Forelimb muscle (tissue), 1 donor: ENCODE measurements around the gene ATP6V1G1. TPM values are rescaled to one million over a fixed set of nuclear protein-coding genes. Genes with fewer than 3 reads are reported as not detected.

Experiments
- DNase-seq: peaks from one replicate; pipeline ENCODE4 v3.0.0-alpha.2; 2013; ENCODE audit warnings: low read depth
- polyA plus RNA-seq: library from polyadenylated mRNA; unstranded; fragments of 120-200 nt; gene quantifications from one replicate; pipeline ENCODE4 v1.2.1, GENCODE V29; 2013; ENCODE audit not compliant: insufficient read length

ATP6V1G1 gene
- polyA plus RNA-seq, 1 donor = 84.0 TPM

DNA sequence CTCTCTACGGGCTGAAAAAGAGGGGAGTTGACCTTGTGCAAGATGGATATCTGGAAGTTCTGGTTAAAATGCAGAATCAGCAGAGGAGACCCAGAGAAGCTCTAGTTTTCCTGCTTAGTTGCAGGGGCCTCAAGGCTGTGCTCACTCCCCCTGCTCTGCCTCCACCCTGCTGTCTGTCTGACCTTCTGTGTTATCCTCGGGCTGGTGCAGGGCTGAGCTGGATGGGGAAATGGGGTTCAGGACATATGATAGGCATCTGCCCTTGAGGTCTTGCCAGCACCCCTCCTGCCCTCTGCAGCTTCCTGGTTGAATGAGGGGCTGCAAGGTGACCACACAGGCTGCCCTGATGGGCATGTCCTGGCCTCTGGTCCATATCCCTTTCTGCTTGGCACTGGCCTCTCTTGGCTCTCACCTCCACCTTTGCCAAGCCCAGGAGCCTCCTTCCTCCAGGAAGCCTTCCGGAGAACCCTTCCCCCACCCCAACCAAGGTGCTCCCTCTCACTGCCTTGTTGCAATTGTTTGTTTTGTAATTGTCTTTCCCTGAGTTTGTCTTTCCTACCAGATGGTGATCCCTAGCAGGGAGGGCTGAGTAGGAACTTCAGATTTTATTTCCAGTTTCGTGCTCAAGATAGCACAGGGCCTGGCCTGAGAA lies 24.8 kb downstream of the ATP6V1G1 start:
- DNase-seq = no peak

DNA sequence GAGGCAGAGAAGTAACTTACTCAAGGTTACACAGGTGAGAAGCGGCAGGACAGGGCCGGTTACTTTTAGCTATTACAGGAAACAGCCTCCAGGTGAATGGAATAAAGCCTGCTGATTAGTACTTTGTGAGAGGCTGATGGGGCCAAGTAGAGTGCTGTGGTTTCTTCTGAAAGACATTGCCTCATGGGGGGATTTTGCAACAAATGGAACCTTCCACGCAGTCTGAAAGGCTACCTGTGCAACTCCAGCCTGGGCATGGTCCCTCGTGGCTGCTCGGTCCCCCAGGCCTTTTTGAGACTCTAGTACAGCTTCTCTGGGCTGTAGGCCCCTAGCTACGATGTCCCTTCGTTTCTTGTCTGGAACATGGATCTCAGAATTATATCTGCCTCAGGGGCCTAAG lies 25.5 kb downstream of the ATP6V1G1 start:
- DNase-seq = no peak

DNA sequence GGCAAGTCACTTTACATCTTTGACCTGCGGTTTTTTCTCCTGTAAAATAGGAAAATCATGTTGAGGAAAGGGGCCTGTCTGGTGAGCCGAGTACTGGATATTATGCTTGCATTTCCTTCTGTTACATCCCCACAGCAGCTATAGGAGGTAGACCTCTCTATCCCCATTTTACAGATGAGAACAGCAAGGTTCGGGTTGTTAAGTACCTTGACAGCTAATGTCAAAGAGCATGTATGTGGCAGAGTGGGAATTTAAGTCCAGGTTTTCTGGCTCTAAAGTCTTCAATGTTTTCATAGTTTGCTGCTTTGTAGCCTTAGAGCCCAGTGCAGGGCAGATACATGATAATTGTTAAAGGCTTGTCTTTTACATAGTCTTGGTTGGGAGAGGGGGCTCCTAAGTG lies 26.4 kb downstream of the ATP6V1G1 start:
- no peak for DNase-seq

DNA sequence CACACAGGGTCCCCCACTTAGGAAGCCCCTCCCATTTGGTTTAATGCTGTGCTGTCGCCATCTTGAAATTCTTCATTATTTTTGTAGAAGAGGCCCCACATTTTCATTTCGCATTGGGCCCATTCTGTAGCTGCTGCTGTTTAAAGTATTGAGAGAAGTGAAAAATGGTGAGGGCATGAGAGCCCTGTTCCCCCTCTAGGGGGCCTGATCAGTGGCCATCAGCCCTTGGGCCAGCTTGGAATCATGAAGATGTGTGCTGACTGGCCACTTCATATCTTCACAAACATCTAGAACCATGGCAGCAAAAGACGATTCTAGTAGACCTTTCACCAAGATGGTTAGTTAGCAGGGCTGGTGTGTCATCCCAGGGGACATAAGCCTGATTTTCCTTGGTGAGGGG lies 26.8 kb downstream of the ATP6V1G1 start:
- DNase-seq = no peak

DNA sequence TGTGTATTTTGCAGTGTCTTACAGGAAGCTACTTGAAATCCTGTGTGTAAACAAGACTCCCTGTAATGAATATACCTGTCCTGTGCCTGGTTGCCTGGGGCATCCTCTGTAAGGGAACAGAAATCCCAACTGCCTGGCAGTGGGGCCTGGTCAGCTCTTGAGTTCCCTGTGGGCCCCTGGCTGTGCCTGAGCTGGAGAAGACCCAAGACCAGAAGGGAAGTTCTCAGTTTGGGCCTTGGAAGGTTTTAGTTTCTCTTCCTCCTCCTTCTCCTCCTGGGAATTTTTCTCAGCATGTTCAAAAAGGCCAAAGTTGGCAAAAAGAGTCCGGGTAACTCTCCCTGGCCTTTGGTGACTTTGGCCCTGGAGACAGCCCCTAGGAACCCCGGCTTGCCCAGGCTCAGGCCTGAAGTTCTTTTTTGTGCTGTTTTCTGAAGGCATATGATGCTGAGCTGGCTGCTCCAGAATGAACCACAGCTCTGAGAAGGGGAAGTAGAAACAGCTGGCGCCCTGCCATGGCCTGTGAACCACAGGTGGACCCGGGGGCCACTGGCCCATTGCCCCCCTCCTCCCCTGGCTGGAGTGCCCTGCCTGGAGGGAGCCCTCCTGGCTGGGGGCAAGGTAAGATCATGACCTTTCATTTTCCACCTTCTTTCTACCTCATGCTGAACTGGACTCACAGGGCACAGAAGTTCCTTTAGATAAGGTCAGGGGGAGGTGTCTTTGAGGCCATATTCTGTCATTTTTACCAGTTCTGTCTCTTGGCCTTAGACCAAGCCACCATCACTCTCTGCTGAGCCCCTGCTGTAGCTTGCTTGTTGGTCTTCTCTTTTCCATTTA lies 29.3 kb downstream of the ATP6V1G1 start:
- no peak for DNase-seq

DNA sequence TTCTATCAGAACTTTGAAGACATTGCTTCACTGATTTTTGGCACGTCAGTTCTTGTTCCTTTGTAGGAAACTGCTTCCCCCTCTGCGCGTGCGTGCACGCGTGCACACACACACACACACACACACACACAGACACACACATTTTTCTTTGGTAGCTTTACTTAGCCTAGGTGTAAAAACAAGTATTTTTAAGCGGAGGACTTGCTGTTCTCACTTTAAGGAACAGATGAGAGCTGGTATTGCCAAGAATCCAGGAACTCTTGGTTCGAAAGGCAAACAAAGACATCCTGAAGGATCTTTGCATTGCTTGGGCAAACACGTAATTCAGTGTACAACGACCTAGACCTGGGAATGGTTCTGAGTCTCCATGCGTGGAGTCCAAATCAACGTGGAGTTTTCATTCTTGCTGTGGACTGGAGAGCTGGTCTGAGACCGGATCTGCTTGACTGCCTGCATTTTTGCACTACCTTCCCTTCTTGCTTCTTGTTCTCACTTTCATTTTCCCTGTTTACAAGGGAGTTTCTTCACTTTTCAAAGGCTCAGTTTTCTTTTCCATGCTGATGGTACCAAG lies 31.7 kb downstream of the ATP6V1G1 start:
- no peak for DNase-seq

DNA sequence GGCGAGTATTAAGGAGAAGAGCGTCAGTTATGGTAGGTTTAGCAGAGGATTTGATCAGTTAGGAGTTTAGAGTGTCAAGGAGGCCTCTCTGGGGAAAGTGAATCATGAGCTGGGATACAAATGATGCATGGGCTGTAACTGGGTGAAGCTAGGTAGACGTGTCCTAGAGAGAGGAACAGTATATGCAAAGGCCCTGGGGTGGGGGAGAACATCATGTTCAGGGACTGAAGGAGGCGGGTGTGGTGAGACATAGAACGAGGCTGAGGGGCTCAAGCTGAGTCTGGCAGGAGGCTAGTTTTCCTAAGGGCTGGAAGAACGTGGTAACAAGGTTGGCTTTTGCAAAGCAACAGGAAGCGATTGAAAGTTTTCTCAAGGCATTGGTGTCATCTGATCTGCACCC lies 34.0 kb downstream of the ATP6V1G1 start:
- DNase-seq = no peak

DNA sequence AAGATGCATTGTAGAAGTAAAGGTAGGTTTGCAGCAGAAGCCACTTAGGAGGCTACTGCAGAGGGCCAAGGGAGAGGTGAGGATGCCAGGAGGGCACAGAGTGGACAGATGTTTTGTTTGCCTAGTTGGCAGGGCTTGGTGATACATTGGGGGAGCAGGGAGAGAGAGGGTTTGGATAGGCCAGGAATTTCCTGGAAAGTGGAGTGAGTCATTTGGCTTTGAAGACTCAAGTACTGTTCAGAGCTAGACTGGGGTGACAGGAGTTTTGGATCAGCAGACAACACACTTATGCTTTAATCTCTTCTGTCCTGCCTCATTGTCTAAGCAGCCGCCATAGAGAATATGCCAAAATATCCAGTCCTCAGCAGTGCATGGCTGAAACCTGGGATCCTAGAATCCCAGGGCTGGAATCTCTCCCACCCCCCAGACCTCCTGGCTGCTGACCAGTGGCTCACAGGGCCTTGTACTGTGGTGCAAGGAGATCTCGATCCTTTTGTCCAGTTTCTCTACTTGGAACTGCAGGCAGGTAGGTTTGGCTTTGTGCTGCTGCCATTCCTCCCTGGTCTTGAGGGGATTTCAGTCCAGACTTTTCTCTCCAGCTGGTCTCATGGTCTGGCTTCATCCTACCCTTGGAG lies 34.5 kb downstream of the ATP6V1G1 start:
- no peak for DNase-seq

DNA sequence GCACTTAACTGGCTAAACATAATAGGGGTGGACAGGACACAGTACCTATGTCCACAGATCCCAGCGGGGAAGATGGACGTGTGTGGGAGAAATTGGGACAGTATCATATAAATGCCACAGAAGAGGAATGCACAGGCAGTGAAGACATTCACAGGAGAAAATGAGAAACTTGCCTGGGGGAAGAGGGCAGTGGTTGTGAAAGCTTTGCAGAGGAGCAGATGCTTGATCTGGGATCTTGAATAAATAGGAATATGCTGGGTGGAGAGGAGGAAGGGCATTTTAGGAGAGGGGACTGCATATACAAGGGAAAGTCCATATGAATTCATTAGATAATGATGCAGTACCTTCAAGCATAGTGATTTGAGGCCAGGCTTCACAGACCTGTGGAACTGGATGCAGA lies 37.1 kb downstream of the ATP6V1G1 start:
- no peak for DNase-seq

DNA sequence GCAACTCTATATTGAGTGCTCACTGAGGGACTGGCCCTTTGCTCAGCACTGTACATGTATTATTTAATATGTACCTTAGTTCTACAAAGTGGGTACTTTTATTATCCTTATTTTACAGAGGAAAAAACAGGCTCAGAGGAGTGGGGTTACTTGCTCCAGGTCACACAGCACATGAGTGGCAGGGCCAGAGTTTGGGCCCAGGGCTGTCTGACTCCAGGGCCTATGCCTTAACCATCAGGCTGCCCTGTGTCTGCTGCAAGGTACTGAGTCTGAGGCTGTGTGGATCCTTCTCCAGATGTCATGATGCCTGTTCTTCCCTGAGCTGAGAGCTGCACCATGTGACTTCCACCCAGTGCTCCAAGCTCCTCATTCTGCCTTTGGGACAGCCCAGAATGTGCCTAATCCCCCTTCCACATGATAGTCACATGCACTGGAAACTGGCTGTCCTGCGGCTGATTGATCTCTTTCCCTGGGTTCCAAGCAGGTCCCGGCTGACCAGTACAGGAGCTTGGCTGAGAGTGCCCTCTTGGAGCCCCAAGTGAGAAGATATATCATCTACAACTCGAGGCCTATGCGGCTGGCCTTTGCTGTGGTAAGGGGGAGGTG lies 38.9 kb downstream of the ATP6V1G1 start:
- no peak for DNase-seq

DNA sequence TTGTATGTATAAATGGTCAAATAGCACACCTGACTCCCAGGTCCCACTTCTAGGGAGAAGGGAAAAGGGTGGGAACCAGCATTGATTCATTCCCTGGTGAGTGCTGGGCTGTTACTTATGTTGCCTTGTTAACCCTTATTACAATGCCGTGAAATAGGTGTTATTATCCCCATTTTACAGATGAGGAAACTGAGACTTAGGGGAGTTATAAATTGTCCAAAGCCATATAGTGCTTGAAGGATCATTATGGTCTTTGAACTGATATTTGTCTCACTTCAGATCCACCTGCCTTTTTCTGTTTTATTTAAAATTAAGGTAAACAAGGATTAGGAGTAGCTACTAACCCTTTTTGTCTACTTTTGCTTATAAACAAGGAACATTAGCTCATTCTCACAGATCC lies 40.0 kb downstream of the ATP6V1G1 start:
- DNase-seq = no peak

DNA sequence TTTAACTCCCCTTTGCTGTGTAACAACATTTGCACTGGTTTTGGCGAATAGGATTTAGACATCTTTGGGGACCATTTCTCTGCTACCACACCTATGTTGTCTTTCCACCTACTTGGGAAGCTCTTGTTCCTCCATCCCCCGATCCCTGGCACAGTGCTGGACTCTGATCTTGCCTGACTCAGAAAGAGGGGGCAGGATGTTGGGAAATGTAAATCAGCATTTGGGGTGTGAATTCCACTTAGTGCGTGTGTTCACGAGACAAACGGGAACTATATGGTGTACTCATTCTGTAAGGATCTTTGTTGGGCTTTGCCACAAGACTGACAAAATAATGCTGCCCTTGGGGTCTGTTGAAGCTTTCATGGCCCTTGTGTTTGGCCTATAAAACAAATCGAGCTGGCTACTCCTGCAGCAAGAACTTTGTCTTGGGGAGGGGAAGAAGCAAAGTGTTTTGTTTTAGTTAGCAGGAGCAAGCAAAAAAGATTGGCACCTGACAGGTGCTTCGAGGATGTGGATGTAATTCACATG lies 42.1 kb downstream of the ATP6V1G1 start:
- no peak for DNase-seq

DNA sequence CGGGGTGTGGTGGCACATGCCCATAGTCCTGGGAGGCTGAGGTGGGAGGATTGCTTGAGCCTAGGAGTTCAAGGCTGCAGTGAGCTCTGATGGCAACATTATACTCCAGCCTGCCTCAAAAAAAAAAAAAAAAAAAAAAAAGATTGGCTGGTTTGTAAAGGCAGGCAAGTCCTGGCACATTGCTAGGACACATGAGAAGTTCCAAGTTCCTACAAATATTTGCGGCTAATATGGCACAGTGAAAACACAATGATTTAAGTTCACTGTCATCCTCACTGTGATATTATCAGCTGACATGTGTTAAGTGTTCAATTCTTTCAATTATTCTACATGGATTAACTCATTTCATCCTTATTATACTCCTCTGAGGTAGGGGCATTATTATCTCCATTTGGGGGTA lies 43.6 kb downstream of the ATP6V1G1 start:
- DNase-seq = no peak

DNA sequence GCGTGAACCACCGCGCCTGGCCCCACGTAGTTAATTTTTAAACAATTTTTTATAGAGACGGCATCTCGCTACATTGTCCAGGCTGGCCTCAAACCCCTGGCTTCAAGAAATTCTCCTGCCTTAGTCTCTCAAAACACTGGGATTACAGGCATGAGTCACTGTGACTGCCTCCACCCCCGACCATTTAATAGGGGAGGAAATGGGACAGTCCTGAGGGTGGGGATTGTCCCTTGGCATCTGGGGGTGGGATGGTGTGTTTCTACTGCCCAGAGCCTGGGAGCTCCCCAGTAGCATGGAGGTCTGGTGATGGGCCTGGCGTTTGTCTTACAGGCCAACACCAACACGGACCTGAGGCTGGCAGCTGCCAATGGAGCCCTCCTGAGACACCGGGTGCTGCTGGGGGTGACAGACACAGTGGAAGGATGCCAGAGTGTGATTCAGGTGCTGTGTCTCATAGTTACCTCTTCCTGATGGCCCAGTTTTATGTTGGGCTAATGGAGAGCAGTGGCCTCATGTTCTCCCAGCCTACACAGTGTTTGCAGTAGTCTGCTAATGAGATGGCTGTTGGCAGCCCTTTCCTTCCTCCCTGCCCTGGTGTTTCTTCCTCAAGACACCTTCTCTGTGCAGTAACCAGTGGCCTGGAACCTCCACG lies 46.0 kb downstream of the ATP6V1G1 start:
- no peak for DNase-seq

DNA sequence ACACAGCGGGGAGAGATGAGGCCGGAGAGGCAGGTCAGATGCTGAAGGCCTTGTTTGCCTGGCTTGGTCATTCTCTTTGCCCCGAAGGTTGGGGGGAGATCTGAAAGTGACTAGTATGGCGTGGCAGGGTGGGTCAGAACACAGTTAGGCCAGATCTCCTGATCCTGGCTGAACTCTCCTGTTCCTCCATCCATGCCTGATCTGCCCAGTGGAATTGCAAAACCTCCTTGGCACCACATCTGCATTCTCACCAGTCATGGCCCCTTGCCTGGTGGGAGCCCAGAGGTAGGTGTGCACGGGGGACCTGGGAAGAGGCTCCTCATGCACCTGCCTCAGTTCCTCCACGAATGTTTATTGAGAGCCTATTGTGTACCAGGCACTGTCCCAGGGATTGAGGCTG lies 46.8 kb downstream of the ATP6V1G1 start:
- no peak for DNase-seq

DNA sequence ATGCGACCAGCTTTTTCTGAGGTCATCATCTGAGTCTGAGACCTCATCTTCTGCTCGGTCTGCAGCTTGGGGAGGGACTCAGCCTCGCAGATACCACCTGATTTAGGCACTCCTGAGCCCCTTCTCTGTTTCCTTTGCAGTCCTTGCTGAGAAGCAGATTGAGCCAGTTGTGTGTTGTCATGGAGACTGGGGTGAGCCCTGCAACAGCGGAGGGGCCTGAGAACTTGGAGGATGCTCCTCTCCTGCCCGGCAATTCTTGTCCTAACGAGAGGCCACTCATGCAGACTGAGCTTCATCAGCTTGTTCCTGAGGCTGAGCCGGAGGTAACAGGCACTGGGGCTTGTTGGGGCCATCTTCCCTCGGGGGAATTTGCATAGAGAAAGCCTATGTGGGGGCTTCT lies 50.8 kb downstream of the ATP6V1G1 start:
- no peak for DNase-seq

DNA sequence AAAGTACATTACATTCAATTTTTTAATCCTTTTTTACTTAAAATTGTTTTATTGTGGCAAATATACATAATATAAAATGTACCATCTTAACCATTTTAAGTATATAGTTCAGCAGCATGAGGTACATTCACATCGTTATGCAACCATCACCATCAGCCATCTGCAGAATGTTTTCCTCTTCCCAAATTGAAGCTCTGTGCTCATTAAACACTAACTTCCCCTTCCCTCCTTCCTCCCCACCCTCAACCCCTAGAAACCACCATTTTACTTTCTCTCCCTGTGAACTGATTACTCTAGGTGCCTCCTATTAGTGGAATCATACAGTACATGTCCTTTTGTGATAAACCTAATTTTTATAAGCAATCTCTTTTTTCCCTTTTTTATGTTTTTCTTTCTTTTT lies 54.4 kb downstream of the ATP6V1G1 start:
- DNase-seq = no peak

DNA sequence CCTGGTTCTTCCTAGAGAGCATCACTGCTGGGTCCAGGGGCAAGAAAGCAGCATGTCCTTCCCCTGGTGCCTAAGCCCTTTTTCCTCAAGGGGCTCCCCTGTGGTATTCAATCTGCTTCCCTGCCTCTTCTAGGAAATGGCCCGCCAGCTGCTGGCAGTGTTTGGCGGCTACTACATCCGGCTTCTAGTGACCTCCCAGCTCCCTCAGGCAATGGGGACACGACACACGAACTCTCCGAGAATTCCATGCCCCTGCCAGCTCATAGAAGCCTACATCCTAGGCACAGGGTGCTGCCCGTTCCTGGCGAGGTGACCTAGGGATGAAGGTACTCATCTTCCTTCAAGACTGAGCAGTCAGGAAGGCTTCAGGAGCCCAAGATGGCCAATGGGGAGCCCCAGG lies 55.4 kb downstream of the ATP6V1G1 start:
- no peak for DNase-seq

DNA sequence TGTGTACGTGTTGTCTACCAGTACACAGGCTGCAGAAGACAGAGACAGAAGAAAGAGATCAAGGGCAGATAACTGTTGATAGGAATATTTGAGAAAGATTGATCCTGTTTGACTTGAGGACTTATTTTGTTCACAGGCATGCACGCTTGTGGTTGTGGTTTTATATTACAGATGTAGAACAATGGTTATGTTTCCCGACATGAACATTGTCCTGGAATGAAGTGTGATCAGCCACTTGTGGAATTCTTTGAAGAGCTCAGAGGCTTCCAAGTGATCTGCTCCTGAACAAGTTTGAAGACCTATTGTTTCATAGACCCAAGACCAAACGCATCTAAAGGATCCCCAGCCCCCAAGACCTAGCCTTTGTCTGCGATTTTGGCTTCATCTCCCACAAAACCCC lies 56.3 kb downstream of the ATP6V1G1 start:
- DNase-seq = no peak
